Suprapubic skin (tissue), 3 donors: ENCODE data around the gene DCUN1D5.

Experiments
- POLR2AphosphoS5 ChIP-seq, 3 donors: sonication (generic); formaldehyde crosslinking; IDR thresholded peaks; one replicate each; pipeline ENCODE4 v1.6.1; 2017; ENCODE audit warnings: antibody characterized with exemption in 3 of 3
- TF ChIP-seq, protein P1 (sequence below), 2 donors: fragments of 200-600 bp in 1 of 2; fragments of 450-650 bp in 1 of 2; sonication (generic) in 1 of 2; IDR thresholded peaks; one replicate each; pipeline ENCODE4 v1.5.1; 2016 to 2019; ENCODE audit warnings: antibody characterized with exemption in 2 of 2, mild to moderate bottlenecking in 1 of 2, moderate library complexity in 1 of 2

DNA sequence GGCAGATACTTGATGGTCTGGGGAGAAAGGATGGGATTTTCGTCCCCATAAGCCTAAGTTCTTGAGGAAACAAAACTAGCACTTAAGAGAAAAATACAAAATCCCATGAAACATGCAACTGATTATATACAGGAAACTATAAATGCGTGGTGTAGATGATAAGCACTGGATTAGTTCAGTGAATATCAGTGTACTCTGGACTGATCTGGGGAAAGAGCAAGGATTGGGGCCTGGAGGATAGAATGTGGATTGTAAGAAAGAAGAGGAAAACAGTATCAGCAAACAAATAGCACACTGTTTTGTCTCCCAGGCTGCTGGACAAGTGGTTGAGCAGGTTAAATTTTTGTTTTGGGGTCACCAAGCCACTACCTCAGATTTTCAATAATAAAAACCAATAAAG, 49.8 kb downstream of the DCUN1D5 start:
- TF ChIP-seq, protein P1, sequence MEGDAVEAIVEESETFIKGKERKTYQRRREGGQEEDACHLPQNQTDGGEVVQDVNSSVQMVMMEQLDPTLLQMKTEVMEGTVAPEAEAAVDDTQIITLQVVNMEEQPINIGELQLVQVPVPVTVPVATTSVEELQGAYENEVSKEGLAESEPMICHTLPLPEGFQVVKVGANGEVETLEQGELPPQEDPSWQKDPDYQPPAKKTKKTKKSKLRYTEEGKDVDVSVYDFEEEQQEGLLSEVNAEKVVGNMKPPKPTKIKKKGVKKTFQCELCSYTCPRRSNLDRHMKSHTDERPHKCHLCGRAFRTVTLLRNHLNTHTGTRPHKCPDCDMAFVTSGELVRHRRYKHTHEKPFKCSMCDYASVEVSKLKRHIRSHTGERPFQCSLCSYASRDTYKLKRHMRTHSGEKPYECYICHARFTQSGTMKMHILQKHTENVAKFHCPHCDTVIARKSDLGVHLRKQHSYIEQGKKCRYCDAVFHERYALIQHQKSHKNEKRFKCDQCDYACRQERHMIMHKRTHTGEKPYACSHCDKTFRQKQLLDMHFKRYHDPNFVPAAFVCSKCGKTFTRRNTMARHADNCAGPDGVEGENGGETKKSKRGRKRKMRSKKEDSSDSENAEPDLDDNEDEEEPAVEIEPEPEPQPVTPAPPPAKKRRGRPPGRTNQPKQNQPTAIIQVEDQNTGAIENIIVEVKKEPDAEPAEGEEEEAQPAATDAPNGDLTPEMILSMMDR (IDR thresholded peaks at IDR 0.05) = no peak
- TF ChIP-seq POLR2AphosphoS5 (IDR thresholded peaks at IDR 0.05) = no peak
